ENCODE measurements around the gene TRPM2. TPM values are rescaled to one million over a fixed set of nuclear protein-coding genes. Genes with fewer than 3 reads are reported as not detected.
A peak's percentile ranks its signal among the peaks of the same experiment; 100 is the strongest.

TRPM2 gene
- total RNA-seq, 2 experiments from 2014 or later, result 2.6 to 3.7 TPM

DNA sequence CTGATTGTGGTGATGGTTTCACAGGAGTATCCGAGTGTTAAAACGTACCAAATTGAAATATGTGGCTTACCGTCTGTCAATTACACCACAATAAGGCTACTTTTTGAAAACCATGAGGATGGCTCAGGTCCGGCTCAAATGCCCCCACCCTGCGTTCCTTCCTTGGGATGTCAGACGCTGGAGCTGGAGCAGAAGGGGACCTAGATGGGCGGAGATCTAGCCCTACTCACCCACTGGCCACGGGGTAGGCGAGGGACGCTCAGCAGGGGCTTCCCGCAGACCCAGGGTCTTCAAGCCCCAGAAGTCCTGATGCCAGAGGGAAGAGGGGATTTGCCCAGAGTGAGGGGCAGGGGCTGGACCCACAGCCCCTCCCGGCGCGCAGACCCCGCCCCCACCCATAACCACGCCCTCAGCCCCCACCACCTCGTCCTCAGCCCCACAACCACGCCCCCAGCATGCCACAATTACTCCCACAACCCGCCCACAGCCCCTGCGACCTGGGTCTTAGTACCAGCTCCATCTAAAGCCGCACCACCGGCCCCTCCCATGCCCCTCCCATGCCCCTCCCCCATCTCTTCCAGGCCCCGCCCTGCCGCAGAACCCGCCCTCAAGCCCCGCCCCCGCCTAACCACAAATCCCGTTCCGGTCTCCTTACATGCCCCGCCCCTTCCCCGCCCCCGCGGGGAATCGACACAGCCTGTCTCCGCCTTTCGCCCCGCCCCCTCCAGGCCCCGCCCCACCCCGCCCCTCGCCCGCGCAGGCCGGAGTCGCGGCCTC lies 101.5 kb downstream of the TRPM2 start, which contains the start of gene LRRC3:
Gene LRRC3 (plus strand): TSS at position 764 of the 777 bp plus-strand sequence. CDS start 1,135 bp downstream, outside the sequence.
- Mint-ChIP-seq H3K36me3 (ENCODE audit: low read depth) (no peaks in the 10 kb centered on the region), H3K27me3 (peaks cover 3% of the 10 kb centered on the region), H3K9me3 (peaks cover 7% of the 10 kb centered on the region), H3K27ac (no peak within 1 kb of the TSS), H3K4me1 (ENCODE audit: low read depth) (no peaks in the 10 kb centered on the region), H3K4me3 (peak within 1 kb of the TSS; percentile 69)
- peak; percentile 90 for DNase-seq
- POLR2A ChIA-PET, result interaction anchor here (1.2 kb wide), 1 partner anchor 27 kb away, joined by 3 read pairs; no protein-coding TSS in a partner anchor
- TF ChIP-seq, protein P1, sequence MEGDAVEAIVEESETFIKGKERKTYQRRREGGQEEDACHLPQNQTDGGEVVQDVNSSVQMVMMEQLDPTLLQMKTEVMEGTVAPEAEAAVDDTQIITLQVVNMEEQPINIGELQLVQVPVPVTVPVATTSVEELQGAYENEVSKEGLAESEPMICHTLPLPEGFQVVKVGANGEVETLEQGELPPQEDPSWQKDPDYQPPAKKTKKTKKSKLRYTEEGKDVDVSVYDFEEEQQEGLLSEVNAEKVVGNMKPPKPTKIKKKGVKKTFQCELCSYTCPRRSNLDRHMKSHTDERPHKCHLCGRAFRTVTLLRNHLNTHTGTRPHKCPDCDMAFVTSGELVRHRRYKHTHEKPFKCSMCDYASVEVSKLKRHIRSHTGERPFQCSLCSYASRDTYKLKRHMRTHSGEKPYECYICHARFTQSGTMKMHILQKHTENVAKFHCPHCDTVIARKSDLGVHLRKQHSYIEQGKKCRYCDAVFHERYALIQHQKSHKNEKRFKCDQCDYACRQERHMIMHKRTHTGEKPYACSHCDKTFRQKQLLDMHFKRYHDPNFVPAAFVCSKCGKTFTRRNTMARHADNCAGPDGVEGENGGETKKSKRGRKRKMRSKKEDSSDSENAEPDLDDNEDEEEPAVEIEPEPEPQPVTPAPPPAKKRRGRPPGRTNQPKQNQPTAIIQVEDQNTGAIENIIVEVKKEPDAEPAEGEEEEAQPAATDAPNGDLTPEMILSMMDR (IDR thresholded peaks at IDR 0.05), result no peak
- intact Hi-C loops (cut with micrococcal nuclease), result no loop called here
- peak; percentile 86 for ATAC-seq
- CTCF ChIA-PET, result interaction anchor here (0.9 to 1.1 kb wide), 2 partner anchors 24 to 422 kb away, joined by 3 read pairs; no protein-coding TSS in a partner anchor

DNA sequence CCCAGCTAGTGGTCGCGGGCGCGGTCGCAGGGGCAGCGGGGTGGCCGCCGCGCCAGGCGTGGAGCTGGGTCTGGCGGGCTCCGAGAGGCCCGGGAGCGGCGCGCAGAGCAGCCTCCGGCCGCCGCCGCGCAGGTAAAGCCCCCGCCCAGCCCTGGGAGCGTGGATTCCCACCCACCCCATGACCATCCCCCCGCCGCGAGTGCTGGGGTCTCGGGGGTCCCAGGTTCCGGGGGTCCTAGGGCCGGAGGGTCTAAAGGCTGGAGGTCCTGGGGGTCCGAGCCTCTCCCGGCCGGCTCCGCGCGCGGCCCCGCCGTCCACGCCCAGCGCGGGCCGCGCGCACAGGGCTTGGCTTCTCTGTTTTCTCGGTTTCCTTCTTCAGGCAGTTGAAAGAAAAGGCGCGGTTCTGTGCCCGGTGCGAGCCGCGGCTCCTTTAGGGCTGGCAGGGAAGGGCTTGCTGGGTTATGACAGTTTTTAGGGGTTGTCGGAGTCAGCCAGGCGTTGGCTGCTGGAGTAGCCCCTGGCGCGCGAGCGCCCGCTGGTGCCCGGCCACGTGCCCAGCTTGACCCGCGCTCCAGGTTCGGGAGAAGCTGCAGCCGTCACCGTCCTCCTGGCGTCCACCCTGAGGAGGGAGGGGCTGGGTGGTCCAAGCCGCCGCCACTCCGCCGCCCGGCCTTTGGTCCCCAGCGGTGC lies 102.2 kb downstream of the TRPM2 start:
- TF ChIP-seq, protein P1 (IDR thresholded peaks at IDR 0.05), result no peak
- Mint-ChIP-seq H3K9me3 (peaks cover 7% of the 10 kb centered on the region), H3K36me3 (ENCODE audit: low read depth) (no peaks in the 10 kb centered on the region), H3K27me3 (peaks cover 3% of the 10 kb centered on the region), H3K4me3 (peak overlapping the region; percentile 69), H3K27ac (no peak overlapping the region), H3K4me1 (ENCODE audit: low read depth) (no peaks in the 10 kb centered on the region)
- ChIA-PET POLR2A (no interaction called here), CTCF (interaction anchor here (0.9 to 1.1 kb wide), 2 partner anchors 23 to 421 kb away, joined by 3 read pairs; no protein-coding TSS in a partner anchor)
- ATAC-seq, result peak; percentile 60
- peak; percentile 62 for DNase-seq
- intact Hi-C loops (cut with micrococcal nuclease), result no loop called here

DNA sequence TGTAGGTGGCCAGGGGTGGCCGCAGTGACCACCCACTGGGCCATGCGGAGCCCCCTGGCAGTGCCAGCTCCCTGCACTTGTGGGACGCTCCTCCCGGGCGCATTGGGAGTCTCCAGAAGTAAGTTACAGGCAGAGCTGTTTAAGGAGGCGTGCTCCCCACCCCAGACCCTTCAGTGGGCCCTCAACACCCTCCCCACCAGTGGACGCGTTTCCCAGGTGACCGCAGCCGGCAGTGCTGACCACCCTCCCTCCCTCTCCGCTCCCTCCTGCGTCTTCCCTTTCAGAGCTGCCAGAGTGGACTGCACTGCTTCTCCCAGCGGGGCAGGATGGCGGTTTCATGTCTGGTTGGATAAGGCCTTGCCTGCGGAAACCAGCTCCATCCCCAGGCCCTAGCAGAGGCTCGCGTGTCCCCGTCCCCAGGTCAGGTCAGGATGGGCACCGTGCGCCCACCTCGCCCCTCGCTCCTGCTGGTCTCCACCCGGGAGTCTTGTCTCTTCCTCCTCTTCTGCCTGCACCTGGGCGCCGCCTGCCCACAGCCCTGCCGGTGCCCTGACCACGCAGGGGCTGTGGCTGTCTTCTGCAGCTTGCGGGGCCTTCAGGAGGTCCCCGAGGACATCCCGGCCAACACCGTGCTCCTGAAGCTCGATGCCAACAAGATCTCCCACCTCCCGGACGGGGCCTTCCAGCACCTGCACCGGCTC lies 102.9 kb downstream of the TRPM2 start:
- peaks cover 7% of the 10 kb centered on the region for H3K9me3 Mint-ChIP-seq
- H3K27me3 Mint-ChIP-seq, result peaks cover 3% of the 10 kb centered on the region
- ATAC-seq (no peak), DNase-seq (no peak)
- POLR2A ChIA-PET, result no interaction called here
- intact Hi-C loops (cut with micrococcal nuclease), result no loop called here
- H3K27ac Mint-ChIP-seq, result no peak overlapping the region
- H3K36me3 Mint-ChIP-seq (ENCODE audit: low read depth), result no peaks in the 10 kb centered on the region
- TF ChIP-seq, protein P1 (IDR thresholded peaks at IDR 0.05), result no peak
- CTCF ChIA-PET, result interaction anchor here (0.9 to 1.1 kb wide), 2 partner anchors 32 to 420 kb away, joined by 3 to 4 read pairs; no protein-coding TSS in a partner anchor
- H3K4me3 Mint-ChIP-seq, result peak overlapping the region; percentile 69
- H3K4me1 Mint-ChIP-seq (ENCODE audit: low read depth), result no peaks in the 10 kb centered on the region

DNA sequence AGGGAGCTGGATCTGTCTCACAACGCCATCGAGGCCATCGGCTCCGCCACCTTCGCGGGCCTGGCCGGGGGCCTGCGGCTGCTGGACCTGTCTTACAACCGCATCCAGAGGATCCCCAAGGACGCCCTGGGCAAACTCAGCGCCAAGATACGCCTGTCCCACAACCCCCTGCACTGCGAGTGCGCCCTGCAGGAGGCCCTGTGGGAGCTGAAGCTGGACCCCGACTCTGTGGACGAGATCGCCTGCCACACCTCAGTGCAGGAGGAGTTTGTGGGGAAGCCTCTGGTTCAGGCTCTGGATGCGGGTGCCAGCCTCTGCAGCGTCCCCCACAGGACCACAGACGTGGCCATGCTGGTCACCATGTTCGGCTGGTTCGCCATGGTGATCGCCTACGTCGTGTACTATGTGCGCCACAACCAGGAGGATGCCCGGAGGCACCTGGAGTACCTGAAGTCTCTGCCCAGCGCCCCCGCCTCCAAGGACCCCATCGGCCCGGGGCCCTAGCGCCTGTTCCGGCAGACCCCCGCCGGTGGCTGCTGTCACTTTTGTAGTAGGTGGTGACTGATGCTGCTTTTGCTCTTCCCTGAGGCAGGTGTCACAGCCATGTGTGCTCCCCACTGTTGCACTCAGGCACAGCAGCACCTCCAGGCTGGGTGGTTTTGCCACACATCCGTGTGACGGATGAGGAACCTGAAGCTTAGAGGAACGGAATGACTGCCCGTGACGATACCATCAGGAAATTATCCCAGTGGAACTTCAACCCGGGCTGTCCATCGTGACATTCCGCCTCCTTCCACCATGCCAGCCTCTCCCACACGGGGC lies 103.7 kb downstream of the TRPM2 start:
- Mint-ChIP-seq H3K9me3 (peaks cover 7% of the 10 kb centered on the region), H3K27ac (no peak overlapping the region), H3K4me3 (peak overlapping the region; percentile 69), H3K36me3 (ENCODE audit: low read depth) (no peaks in the 10 kb centered on the region), H3K4me1 (ENCODE audit: low read depth) (no peaks in the 10 kb centered on the region), H3K27me3 (peaks cover 2% of the 10 kb centered on the region)
- CTCF ChIA-PET, result interaction anchor here (0.9 kb wide), 1 partner anchor 31 kb away, joined by 4 read pairs; no protein-coding TSS in a partner anchor
- POLR2A ChIA-PET, result interaction anchor here (1.2 kb wide), 1 partner anchor 15 kb away, joined by 3 read pairs; no protein-coding TSS in a partner anchor
- DNase-seq (no peak), ATAC-seq (no peak)
- TF ChIP-seq, protein P1 (IDR thresholded peaks at IDR 0.05), result no peak
- intact Hi-C loops (cut with micrococcal nuclease), result no loop called here
